ENCODE data around the gene KLF11. TPM values are rescaled to one million over a fixed set of nuclear protein-coding genes. Genes with fewer than 3 reads are reported as not detected.

KLF11 gene
- total and polyA plus RNA-seq, 2 donors (not counting 3 experiments of a cell fraction or from before 2014, with no cell fraction given): 10.5 to 11.3 TPM

DNA sequence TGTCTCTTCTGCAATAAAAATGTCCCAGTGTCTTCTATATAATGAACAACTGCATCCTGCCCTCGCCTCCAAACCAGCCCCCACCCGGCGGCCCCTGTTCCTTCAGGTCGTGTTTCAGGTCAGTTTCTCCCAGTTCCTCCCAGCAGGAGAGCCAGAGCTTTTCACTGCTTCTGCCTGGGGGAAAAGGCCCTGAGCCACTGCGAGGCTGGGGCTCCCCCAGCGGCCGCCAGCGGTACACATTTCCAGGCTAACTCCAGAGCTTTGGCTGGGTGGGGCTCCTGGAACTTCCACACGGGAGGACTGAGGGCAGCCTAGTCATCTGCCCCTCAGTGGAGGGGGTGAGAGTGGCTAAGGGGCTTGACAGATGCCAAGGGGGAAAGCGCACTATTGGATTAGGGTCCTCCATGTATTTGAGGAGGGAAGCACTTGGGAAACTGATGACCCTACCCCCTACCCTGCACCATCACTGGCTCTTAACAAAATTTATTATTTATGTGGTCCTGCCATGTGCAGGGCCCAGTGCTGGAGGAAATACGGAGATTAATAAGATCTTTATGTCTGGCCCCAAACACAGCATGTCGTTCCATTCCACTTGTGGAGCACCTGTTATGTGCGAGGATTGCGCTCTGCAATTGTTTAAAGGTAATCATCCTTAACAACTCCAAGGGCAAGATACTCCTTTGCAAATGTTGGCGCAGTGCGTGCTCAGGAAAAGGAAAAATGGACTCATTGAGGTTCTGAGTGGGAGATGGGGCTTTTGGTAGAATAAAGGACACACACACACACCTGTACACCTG, 54.2 kb downstream of the KLF11 start:
- Histone ChIP-seq H3K9me3 (replicated peaks; ENCODE audit: control insufficient read depth, insufficient read depth, low read length) (no peaks in the 10 kb centered on the region), H4K20me1 (replicated peaks; ENCODE audit: control insufficient read depth, extremely low read depth, insufficient read depth, low read length) (no peaks in the 10 kb centered on the region), H3K4me2 (ENCODE audit: insufficient read depth, low read length) (no peak overlapping the region), H3K9ac (replicated peaks; ENCODE audit: extremely low read depth, insufficient read depth, low read length) (no peak overlapping the region), H3K4me3 (replicated peaks in 1 of 3; ENCODE audit: insufficient read depth in 1 of 3, low read depth in 1 of 3, low read length in 3 of 3) (no peak overlapping the region), H3K27ac (ENCODE audit: insufficient read depth, low read depth, low read length) (no peak overlapping the region), H3K4me1 (ENCODE audit: control insufficient read depth, extremely low read depth, insufficient read depth, low read length) (no peaks in the 10 kb centered on the region), H3K9me1 (replicated peaks; ENCODE audit: control insufficient read depth, extremely low read depth, insufficient read depth, low read length) (no peaks in the 10 kb centered on the region), H2AFZ (ENCODE audit: low read depth, low read length) (peak overlapping the region; percentile 20), H3K79me2 (ENCODE audit: control insufficient read depth, insufficient read depth, low read length) (no peaks in the 10 kb centered on the region), H3K36me3 (ENCODE audit: control insufficient read depth in 2 of 2, extremely low read depth in 1 of 2, insufficient read depth in 2 of 2, low read length in 2 of 2) (no peaks in the 10 kb centered on the region), H3K27me3 (ENCODE audit: control insufficient read depth in 2 of 2, insufficient read depth in 2 of 2, low read length in 2 of 2) (peaks cover 0 to 1% of the 10 kb centered on the region in 2 experiments)
- no TSS peak for BruUV-seq (replicated peaks)
- POLR2A ChIA-PET: interaction anchor here (0.6 kb wide), 1 partner anchor 164 kb away, joined by 7 read pairs; no protein-coding TSS in a partner anchor
- dilution Hi-C loops (cut with MboI; ENCODE audit: extremely low pct_ligation_motif_present, low sequenced_read_pairs) (no loop called here), intact Hi-C loops (cut with micrococcal nuclease) (loop anchor here (1.0 to 5.0 kb wide), 3 partner anchors 16 to 285 kb away; no protein-coding TSS in a partner anchor)
- CTCF ChIA-PET: interaction anchor here (0.7 to 20.2 kb wide), 42 partner anchors 9 to 403 kb away, joined by 3 to 485 read pairs (median 4); partner anchors contain the start of genes CYS1 and TAF1B
- FAIRE-seq (peak; percentile 87), DNase-seq (ENCODE audit: low read depth, low spot score) (peak; percentile 54)
- no peak for TF ChIP-seq POLR2A (IDR thresholded peaks at IDR 0.05; ENCODE audit: low read depth, low read length)
- TF ChIP-seq, protein P1, sequence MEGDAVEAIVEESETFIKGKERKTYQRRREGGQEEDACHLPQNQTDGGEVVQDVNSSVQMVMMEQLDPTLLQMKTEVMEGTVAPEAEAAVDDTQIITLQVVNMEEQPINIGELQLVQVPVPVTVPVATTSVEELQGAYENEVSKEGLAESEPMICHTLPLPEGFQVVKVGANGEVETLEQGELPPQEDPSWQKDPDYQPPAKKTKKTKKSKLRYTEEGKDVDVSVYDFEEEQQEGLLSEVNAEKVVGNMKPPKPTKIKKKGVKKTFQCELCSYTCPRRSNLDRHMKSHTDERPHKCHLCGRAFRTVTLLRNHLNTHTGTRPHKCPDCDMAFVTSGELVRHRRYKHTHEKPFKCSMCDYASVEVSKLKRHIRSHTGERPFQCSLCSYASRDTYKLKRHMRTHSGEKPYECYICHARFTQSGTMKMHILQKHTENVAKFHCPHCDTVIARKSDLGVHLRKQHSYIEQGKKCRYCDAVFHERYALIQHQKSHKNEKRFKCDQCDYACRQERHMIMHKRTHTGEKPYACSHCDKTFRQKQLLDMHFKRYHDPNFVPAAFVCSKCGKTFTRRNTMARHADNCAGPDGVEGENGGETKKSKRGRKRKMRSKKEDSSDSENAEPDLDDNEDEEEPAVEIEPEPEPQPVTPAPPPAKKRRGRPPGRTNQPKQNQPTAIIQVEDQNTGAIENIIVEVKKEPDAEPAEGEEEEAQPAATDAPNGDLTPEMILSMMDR (IDR thresholded peaks at IDR 0.05; ENCODE audit: extremely low read depth in 1 of 2, insufficient read depth in 1 of 2, low read depth in 1 of 2, low read length in 2 of 2): peak; percentile 87 to 95

DNA sequence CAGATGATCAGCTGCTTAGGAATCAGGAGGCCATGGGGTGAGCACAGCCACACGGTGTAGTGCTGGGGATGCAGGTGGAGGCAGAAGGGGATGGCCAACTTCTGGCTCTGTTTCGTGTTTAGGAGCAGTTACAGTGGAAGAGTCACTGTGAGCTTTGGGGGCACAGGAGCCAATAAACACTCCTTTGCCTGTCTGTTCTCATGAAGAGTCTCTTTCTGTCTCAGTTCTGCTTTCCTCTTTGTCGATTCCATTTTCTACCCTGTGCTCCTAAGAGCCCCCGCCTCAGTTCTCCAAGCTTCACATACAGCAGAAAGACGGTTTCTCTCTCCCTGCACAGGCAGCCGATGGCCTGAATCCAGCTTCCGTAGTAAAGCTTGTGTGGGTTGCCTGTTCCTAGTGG, 58.1 kb downstream of the KLF11 start:
- intact Hi-C loops (cut with micrococcal nuclease): no loop called here
- Histone ChIP-seq H3K79me2 (ENCODE audit: control insufficient read depth, insufficient read depth, low read length) (no peaks in the 10 kb centered on the region), H3K36me3 (ENCODE audit: control insufficient read depth in 2 of 2, extremely low read depth in 1 of 2, insufficient read depth in 2 of 2, low read length in 2 of 2) (no peaks in the 10 kb centered on the region), H3K27me3 (ENCODE audit: control insufficient read depth in 2 of 2, insufficient read depth in 2 of 2, low read length in 2 of 2) (no peaks in the 10 kb centered on the region), H4K20me1 (replicated peaks; ENCODE audit: control insufficient read depth, extremely low read depth, insufficient read depth, low read length) (no peaks in the 10 kb centered on the region), H2AFZ (ENCODE audit: low read depth, low read length) (no peak overlapping the region), H3K9me1 (replicated peaks; ENCODE audit: control insufficient read depth, extremely low read depth, insufficient read depth, low read length) (no peaks in the 10 kb centered on the region), H3K27ac (ENCODE audit: insufficient read depth, low read depth, low read length) (no peak overlapping the region), H3K4me3 (replicated peaks in 1 of 3; ENCODE audit: insufficient read depth in 1 of 3, low read depth in 1 of 3, low read length in 3 of 3) (no peak overlapping the region), H3K9me3 (replicated peaks; ENCODE audit: control insufficient read depth, insufficient read depth, low read length) (no peaks in the 10 kb centered on the region), H3K4me2 (ENCODE audit: insufficient read depth, low read length) (no peak overlapping the region), H3K4me1 (ENCODE audit: control insufficient read depth, extremely low read depth, insufficient read depth, low read length) (no peaks in the 10 kb centered on the region), H3K9ac (replicated peaks; ENCODE audit: extremely low read depth, insufficient read depth, low read length) (no peak overlapping the region)
- no peak for FAIRE-seq
- ChIA-PET POLR2A (interaction anchor here (0.6 kb wide), 3 partner anchors 29 to 346 kb away, joined by 3 to 6 read pairs (median 5); partner anchors contain the start of gene ODC1), CTCF (interaction anchor here (0.9 to 3.9 kb wide), 7 partner anchors 16 to 333 kb away, joined by 3 to 33 read pairs (median 4); no protein-coding TSS in a partner anchor)
- TF ChIP-seq, protein P1 (IDR thresholded peaks at IDR 0.05; ENCODE audit: extremely low read depth in 1 of 2, insufficient read depth in 1 of 2, low read depth in 1 of 2, low read length in 2 of 2): no peak
- TF ChIP-seq POLR2A (IDR thresholded peaks at IDR 0.05; ENCODE audit: low read depth, low read length): no peak
- dilution Hi-C loops (cut with MboI; ENCODE audit: extremely low pct_ligation_motif_present, low sequenced_read_pairs): no loop called here
- DNase-seq (ENCODE audit: low read depth, low spot score): no peak
- BruUV-seq (replicated peaks): no TSS peak

Data from endothelial cell of umbilical vein (primary cell).